Nephron progenitor cell (in vitro differentiated cells): ENCODE data around the gene NREP.

Experiments used
- DNase-seq: peaks from one replicate; pipeline ENCODE4 v3.0.0; 2021
- H3K27ac Mint-ChIP-seq: 2 replicates; pipeline ENCODE4 v1.8.0; 2021; ENCODE audit warnings: mild to moderate bottlenecking, moderate library complexity, mixed read lengths
- H3K27me3 Mint-ChIP-seq: 2 replicates; pipeline ENCODE4 v1.8.0; 2021; ENCODE audit warnings: mild to moderate bottlenecking, low read depth, mixed read lengths; ENCODE audit not compliant: poor library complexity
- H3K36me3 Mint-ChIP-seq: 2 replicates; pipeline ENCODE4 v1.8.0; 2021; ENCODE audit warnings: low read depth, mixed read lengths
- H3K4me1 Mint-ChIP-seq: 2 replicates; pipeline ENCODE4 v1.8.0; 2021; ENCODE audit warnings: mixed read lengths
- H3K4me3 Mint-ChIP-seq: 2 replicates; pipeline ENCODE4 v1.8.0; 2021; ENCODE audit warnings: mild to moderate bottlenecking, moderate library complexity, mixed read lengths
- H3K9me3 Mint-ChIP-seq: 2 replicates; pipeline ENCODE4 v1.8.0; 2021; ENCODE audit warnings: mild to moderate bottlenecking, moderate library complexity, mixed read lengths
- CTCF ChIP-seq: fragments of 200-600 bp; sonication (generic); IDR thresholded peaks from 2 replicates; pipeline ENCODE4 v1.5.0; 2021; ENCODE audit warnings: antibody characterized with exemption

NREP gene

GRCh38 chr5:111756581-111757354 lies at the start of gene NREP:
Gene NREP, minus strand, starts transcription at chr5:111757194. Its CDS starts 1,422 bp downstream, at chr5:111755772.
- peak; percentile 46 for DNase-seq
- Mint-ChIP-seq H3K9me3 (peaks cover 11% of the 10 kb centered on the region), H3K36me3 (peaks cover 32% of the 10 kb centered on the region), H3K27ac (peak within 1 kb of the TSS; percentile 98), H3K4me3 (peak within 1 kb of the TSS; percentile 93), H3K4me1 (peaks cover 61% of the 10 kb centered on the region), H3K27me3 (no peaks in the 10 kb centered on the region)
- TF ChIP-seq CTCF = no peak

GRCh38 chr5:111806753-111807152 lies 49.8 kb upstream of the NREP start:
- Mint-ChIP-seq H3K9me3 (no peaks in the 10 kb centered on the region), H3K27ac (no peak overlapping the region), H3K36me3 (no peaks in the 10 kb centered on the region), H3K4me3 (no peak overlapping the region), H3K27me3 (no peaks in the 10 kb centered on the region), H3K4me1 (no peaks in the 10 kb centered on the region)
- TF ChIP-seq CTCF = no peak
- DNase-seq = no peak

- no peak overlapping the region for H3K27ac Mint-ChIP-seq
- no peaks in the 10 kb centered on the region for H3K9me3 Mint-ChIP-seq
- no peaks in the 10 kb centered on the region for H3K36me3 Mint-ChIP-seq
- no peaks in the 10 kb centered on the region for H3K27me3 Mint-ChIP-seq
- DNase-seq = no peak
- TF ChIP-seq CTCF = no peak
- no peaks in the 10 kb centered on the region for H3K4me1 Mint-ChIP-seq
- no peak overlapping the region for H3K4me3 Mint-ChIP-seq
Observed at GRCh38 chr5:111806156-111806555, 49.2 kb upstream of the NREP start.

- H3K4me3 Mint-ChIP-seq = no peak overlapping the region
- no peaks in the 10 kb centered on the region for H3K27me3 Mint-ChIP-seq
- no peaks in the 10 kb centered on the region for H3K36me3 Mint-ChIP-seq
- H3K27ac Mint-ChIP-seq = no peak overlapping the region
- no peak for TF ChIP-seq CTCF
- no peak for DNase-seq
- H3K4me1 Mint-ChIP-seq = no peaks in the 10 kb centered on the region
- no peaks in the 10 kb centered on the region for H3K9me3 Mint-ChIP-seq
Observed at GRCh38 chr5:111805071-111805470, 48.1 kb upstream of the NREP start.

GRCh38 chr5:111800351-111800750 lies 43.4 kb upstream of the NREP start:
- no peak for DNase-seq
- Mint-ChIP-seq H3K4me3 (no peak overlapping the region), H3K27me3 (no peaks in the 10 kb centered on the region), H3K4me1 (no peaks in the 10 kb centered on the region), H3K9me3 (no peaks in the 10 kb centered on the region), H3K36me3 (no peaks in the 10 kb centered on the region), H3K27ac (no peak overlapping the region)
- no peak for TF ChIP-seq CTCF

GRCh38 chr5:111795142-111795541 lies 38.1 kb upstream of the NREP start:
- TF ChIP-seq CTCF = no peak
- peaks cover 5% of the 10 kb centered on the region for H3K9me3 Mint-ChIP-seq
- no peak overlapping the region for H3K4me3 Mint-ChIP-seq
- no peaks in the 10 kb centered on the region for H3K4me1 Mint-ChIP-seq
- no peak overlapping the region for H3K27ac Mint-ChIP-seq
- no peak for DNase-seq
- H3K27me3 Mint-ChIP-seq = no peaks in the 10 kb centered on the region
- no peaks in the 10 kb centered on the region for H3K36me3 Mint-ChIP-seq
